ENCODE data around the gene GBE1. TPM values are rescaled to one million over a fixed set of nuclear protein-coding genes. Genes with fewer than 3 reads are reported as not detected.

GBE1 gene
- polyA plus RNA-seq, 3 donors = 7.7 to 21.7 (median 19.1) TPM

DNA sequence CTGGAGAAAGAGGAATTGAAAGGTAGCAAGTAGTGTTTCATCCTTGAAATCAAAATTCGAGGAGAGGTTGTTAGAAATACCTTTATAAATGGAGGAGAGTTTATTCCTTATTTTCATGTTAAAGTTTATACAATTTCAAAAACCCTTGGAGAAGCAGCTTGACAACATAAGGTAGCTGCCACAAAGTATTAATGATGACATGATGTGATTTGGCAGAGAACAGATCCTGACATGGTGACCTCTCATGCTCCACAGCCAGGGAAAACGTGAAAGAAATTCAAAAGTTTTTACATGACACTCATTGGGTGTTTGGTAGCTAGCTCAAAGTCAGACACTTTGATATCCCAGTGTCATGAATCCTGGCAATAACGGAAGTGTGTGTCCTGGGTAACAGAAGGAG is 320.8 kb downstream of the GBE1 start:
- Histone ChIP-seq H3K4me1 (ENCODE audit: control insufficient read depth in 1 of 2, insufficient read depth in 2 of 2, low read length in 2 of 2) (no peaks in the 10 kb centered on the region), H4K20me1 (ENCODE audit: insufficient read depth, low read length) (no peaks in the 10 kb centered on the region), H2AFZ (ENCODE audit: insufficient read depth, low read depth, low read length, poor library complexity, severe bottlenecking) (no peak overlapping the region), H3K27me3 (ENCODE audit: control insufficient read depth in 2 of 2, insufficient read depth in 2 of 2, low read length in 2 of 2) (no peaks in the 10 kb centered on the region), H3K27ac (ENCODE audit: low read depth in 1 of 2, low read length in 2 of 2) (no peak overlapping the region), H3K36me3 (replicated peaks in 1 of 2; ENCODE audit: control insufficient read depth in 1 of 2, insufficient read depth in 2 of 2, low read length in 2 of 2) (no peaks in the 10 kb centered on the region), H3K79me2 (ENCODE audit: insufficient read depth, low read length) (no peaks in the 10 kb centered on the region), H3K4me3 (replicated peaks in 1 of 3; ENCODE audit: low read depth in 2 of 3, low read length in 3 of 3) (no peak overlapping the region), H3K4me2 (replicated peaks; ENCODE audit: extremely low read depth, low read length, poor library complexity, severe bottlenecking) (no peak overlapping the region), H3K9me3 (replicated peaks in 1 of 2; ENCODE audit: control insufficient read depth in 1 of 2, insufficient read depth in 1 of 2, low read length in 2 of 2) (no peaks in the 10 kb centered on the region), H3K9ac (ENCODE audit: insufficient read depth, low read length, poor library complexity, severe bottlenecking) (no peak overlapping the region)
- intact Hi-C loops (cut with micrococcal nuclease) = no loop called here
- Mint-ChIP-seq H3K27me3 (ENCODE audit: low read depth in 3 of 3) (peaks cover 0 to 4% (median 1%) of the 10 kb centered on the region in 3 donors), H3K27ac (no peak overlapping the region), H3K36me3 (no peaks in the 10 kb centered on the region), H3K9me3 (peaks cover 0 to 15% (median 3%) of the 10 kb centered on the region in 7 donors), H3K4me3 (no peak overlapping the region), H3K4me1 (no peaks in the 10 kb centered on the region)
- TF ChIP-seq, protein P1, sequence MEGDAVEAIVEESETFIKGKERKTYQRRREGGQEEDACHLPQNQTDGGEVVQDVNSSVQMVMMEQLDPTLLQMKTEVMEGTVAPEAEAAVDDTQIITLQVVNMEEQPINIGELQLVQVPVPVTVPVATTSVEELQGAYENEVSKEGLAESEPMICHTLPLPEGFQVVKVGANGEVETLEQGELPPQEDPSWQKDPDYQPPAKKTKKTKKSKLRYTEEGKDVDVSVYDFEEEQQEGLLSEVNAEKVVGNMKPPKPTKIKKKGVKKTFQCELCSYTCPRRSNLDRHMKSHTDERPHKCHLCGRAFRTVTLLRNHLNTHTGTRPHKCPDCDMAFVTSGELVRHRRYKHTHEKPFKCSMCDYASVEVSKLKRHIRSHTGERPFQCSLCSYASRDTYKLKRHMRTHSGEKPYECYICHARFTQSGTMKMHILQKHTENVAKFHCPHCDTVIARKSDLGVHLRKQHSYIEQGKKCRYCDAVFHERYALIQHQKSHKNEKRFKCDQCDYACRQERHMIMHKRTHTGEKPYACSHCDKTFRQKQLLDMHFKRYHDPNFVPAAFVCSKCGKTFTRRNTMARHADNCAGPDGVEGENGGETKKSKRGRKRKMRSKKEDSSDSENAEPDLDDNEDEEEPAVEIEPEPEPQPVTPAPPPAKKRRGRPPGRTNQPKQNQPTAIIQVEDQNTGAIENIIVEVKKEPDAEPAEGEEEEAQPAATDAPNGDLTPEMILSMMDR (IDR thresholded peaks at IDR 0.05) = no peak
- WGBS (ENCODE audit: insufficient coverage) = no CpG with 5 or more reads among the region's 3 CpGs
- no peak for DNase-seq

Small RNA genes lying within 50 kb of the gene (small RNA-seq; reads per million reads assigned to genes)
- gene AC017015.1 (ENCODE audit: insufficient read length, low read depth) (not detected), gene RNU2-28P (ENCODE audit: insufficient read length, low read depth) (not detected)

All from CD14-positive monocyte (primary cell).